ENCODE results near the gene DCST1.

The DCST1 gene

DNA sequence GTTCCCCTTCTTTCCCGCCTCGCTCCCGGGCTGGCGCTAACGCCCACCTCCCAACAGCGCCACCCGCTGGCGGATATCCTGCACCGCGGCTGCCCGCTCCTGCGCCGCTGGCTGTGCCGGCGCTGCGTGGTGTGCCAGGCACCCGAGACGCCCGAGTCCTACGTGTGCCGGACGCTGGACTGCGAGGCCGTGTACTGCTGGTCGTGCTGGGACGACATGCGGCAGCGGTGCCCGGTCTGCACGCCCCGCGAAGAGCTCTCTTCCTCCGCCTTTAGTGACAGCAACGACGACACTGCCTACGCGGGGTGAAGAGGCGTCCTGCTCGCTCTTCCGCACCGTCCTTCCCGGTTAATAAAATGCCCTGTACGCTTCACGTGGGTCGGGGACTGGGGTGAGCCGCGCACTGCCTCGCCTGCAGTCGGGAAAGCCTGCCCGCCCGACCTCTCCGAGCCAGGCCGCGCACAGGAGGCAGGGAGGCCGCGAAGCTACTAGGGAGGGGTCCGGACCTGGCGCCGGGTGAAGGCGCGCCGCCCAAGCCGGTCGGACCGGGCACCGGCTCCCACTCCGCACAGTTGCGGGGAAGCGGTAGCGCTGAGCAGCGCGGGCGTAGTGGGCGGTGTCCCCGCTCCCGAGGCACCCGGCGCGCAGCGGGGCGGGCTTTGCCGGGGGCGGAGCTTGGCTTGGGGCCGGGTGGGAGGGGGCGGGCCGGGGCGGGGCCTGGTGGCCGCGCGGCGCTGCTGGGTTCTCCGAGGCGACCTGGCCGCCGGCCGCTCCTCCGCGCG, 17.1 kb downstream of the DCST1 start, which contains the start of gene ADAM15:
Gene ADAM15 (plus strand): TSS at position 757 of the 782 bp plus-strand sequence. CDS start 71 bp downstream, outside the sequence.
- Histone ChIP-seq H3K27me3 (no peaks in the 10 kb centered on the region; the same call in 1 of the 2 replicates), H3K9me3 (no peaks in the 10 kb centered on the region), H3K4me1 (peaks cover 39% of the 10 kb centered on the region), H3K9ac (peak within 1 kb of the TSS; percentile 85), H3K4me2 (peak within 1 kb of the TSS; percentile 100), H3K4me3 (peak within 1 kb of the TSS; percentile 87), H3K36me3 (peaks cover 20% of the 10 kb centered on the region), H3K27ac (peak within 1 kb of the TSS; percentile 68), H4K20me1 (peaks cover 26% of the 10 kb centered on the region)
- TF ChIP-seq Cebpa-rat (IDR thresholded peaks at IDR 0.05): no peak

DNA sequence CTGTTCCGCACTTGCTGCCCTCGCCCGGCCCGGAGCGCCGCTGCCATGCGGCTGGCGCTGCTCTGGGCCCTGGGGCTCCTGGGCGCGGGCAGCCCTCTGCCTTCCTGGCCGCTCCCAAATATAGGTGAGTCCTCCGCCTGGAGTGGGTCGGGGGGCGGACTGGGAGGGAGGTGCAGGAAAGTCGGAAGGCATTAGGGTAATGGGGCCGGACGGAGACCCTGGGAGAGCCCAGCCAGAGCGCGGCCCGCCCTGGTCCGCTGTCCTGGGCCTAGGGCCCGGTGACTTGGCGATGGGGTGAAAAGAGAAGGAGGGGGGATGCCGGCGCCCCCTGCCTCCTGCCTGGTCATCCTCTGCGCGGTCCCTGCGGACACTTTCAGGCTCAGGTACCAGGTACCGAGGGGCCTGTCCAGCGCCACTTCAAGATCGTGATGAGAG, 17.7 kb downstream of the DCST1 start:
- peak overlapping the region; percentile 68 for H3K27ac ChIP-seq
- H3K27me3 ChIP-seq: no peaks in the 10 kb centered on the region; the same call in 1 of the 2 replicates
- peak overlapping the region; percentile 85 for H3K9ac ChIP-seq
- no peaks in the 10 kb centered on the region for H3K9me3 ChIP-seq
- peak overlapping the region; percentile 87 for H3K4me3 ChIP-seq
- H3K4me1 ChIP-seq: peaks cover 39% of the 10 kb centered on the region
- TF ChIP-seq Cebpa-rat (IDR thresholded peaks at IDR 0.05): no peak
- H3K4me2 ChIP-seq: peak overlapping the region; percentile 100
- peaks cover 26% of the 10 kb centered on the region for H3K36me3 ChIP-seq
- H4K20me1 ChIP-seq: peaks cover 26% of the 10 kb centered on the region

DNA sequence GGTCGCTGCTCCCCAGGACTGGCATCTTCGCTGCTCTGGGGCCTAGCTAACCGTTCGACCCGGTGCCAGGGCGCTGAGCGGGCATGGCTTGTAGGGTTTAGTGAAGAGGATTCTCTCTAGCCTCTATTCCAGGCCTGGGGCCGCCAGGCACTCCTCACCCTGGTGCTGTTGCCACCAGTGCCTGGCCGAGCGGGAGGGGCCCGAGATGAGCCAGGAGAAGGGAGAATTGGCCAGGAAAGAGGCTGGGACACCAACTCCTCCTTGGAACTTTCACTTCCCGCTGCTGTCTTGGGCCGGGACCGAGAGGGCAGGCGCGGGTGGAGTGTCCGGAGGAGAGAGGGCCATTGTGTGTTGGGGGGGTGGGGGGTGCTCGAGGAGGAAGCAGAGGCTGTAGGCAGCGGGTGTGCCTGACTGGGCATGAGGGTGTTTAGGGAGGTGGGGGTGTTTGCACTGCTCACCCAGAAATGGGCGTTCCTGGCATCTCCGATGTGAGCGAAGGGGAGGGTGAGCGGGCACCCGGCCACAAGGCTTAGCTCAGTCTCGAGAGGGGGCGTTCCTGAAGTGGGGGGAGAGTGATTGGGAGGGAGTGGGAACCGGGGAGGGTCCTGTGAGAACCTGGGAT, 18.3 kb downstream of the DCST1 start:
- no peaks in the 10 kb centered on the region for H3K9me3 ChIP-seq
- H3K4me2 ChIP-seq: peak overlapping the region; percentile 100
- peak overlapping the region; percentile 68; the same call in 1 of the 2 replicates for H3K27ac ChIP-seq
- peak overlapping the region; percentile 87 for H3K4me3 ChIP-seq
- TF ChIP-seq Cebpa-rat (IDR thresholded peaks at IDR 0.05): no peak
- H3K9ac ChIP-seq: peak overlapping the region; percentile 85
- H3K36me3 ChIP-seq: peaks cover 31% of the 10 kb centered on the region
- peaks cover 26% of the 10 kb centered on the region for H4K20me1 ChIP-seq
- H3K4me1 ChIP-seq: peaks cover 39% of the 10 kb centered on the region
- no peaks in the 10 kb centered on the region; the same call in 1 of the 2 replicates for H3K27me3 ChIP-seq

DNA sequence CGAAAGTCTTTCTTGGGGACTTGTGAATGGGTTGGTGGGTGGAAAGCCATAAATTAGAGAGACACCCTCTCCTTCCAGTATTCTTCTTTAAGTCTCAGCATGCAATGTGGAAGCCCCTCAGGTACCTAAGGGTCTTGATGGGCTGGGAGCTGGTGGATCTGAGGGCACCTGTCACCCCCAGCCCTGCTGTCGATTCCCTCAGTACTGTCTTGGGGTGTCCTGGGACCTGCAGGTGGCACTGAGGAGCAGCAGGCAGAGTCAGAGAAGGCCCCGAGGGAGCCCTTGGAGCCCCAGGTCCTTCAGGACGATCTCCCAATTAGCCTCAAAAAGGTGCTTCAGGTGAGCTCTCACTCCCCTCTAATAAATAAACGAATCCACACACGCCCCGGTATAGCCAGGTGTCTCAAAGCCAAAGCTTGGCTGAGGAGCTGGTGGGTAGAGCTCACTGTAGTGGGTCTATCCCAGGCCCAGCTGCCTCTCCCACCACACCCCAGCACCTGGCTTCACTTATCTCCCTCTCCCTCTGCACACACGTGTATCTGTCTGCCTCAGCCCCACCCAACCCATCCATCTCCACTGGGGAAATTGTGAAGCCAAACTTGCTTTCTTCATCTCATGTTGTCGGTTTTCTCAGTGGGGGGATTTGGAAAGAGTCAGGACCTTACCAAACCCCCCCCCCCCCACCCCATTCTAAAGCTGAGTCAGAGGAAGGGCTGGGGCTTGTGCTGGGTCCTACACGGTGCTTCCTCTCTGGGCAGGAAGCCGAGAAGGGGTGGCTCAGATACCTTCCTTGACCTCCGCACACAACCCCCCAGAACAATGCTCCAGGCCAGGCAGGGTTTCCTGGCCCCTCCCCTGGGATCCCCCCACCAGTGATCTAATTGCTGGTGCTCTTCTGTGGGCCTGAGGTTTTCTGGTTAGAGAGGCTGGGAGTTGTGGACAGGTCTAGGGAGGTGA, 19.1 kb downstream of the DCST1 start:
- Histone ChIP-seq H4K20me1 (peaks cover 26% of the 10 kb centered on the region), H3K4me1 (peaks cover 39% of the 10 kb centered on the region), H3K36me3 (peaks cover 39% of the 10 kb centered on the region), H3K27me3 (no peaks in the 10 kb centered on the region; the same call in 1 of the 2 replicates), H3K4me3 (peak overlapping the region; percentile 87), H3K4me2 (peak overlapping the region; percentile 100), H3K9me3 (no peaks in the 10 kb centered on the region), H3K27ac (no peak overlapping the region), H3K9ac (peak overlapping the region; percentile 85)
- TF ChIP-seq Cebpa-rat (IDR thresholded peaks at IDR 0.05): no peak

DNA sequence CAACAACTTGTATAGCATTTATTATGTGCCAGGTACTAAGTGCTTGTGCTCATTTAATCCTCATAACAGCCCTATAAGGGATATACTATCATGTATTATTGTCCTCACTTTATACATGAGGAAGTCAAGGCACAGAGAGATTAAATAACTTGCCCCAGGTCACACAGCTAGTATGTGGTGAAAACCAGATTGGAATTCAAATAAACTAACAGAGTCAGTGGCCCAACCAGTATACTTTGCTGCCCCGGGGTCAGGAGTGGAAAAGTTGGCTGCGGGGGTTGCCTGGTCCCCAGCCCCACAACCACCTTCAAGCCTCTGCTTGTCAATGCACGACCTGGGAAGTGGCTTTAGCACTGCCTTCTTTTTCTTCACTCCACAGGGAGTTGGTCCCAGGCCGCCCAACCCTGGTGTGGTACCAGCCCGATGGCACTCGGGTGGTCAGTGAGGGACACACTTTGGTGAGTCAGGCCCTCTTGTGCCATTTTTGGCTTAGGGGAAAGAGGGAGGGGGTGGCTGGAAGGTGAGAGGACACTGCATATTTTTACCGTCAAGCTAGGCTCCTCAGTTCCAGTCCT, 20.0 kb downstream of the DCST1 start:
- H3K27ac ChIP-seq: no peak overlapping the region
- H3K27me3 ChIP-seq: no peaks in the 10 kb centered on the region; the same call in 1 of the 2 replicates
- H3K4me1 ChIP-seq: peaks cover 39% of the 10 kb centered on the region
- no peak for TF ChIP-seq Cebpa-rat (IDR thresholded peaks at IDR 0.05)
- H3K4me3 ChIP-seq: no peak overlapping the region
- H4K20me1 ChIP-seq: peaks cover 26% of the 10 kb centered on the region
- H3K4me2 ChIP-seq: peak overlapping the region; percentile 100
- H3K9me3 ChIP-seq: no peaks in the 10 kb centered on the region
- peaks cover 48% of the 10 kb centered on the region for H3K36me3 ChIP-seq
- 0 out of 2 replicates have a peak overlapping the region, but pooled peaks have one; percentile 50 for H3K9ac ChIP-seq

DNA sequence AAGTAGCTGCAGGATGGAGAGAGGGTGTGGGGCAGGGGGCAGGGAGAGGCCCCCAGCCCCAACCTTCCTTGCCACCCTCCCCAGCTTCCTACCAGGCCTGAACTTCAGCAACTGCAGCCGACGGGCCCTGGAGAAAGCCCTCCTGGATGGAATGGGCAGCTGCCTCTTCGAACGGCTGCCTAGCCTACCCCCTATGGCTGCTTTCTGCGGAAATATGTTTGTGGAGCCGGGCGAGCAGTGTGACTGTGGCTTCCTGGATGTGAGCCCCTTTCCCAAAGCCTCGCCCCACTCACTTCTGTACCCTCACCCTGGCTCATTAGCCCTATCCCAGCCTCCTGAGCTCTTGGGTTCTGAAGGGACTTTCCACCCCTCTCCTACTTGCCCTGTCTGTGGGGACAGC, 23.5 kb downstream of the DCST1 start:
- no peaks in the 10 kb centered on the region for H3K9me3 ChIP-seq
- H3K4me3 ChIP-seq: no peak overlapping the region
- H3K4me1 ChIP-seq: peaks cover 37% of the 10 kb centered on the region
- peaks cover 75% of the 10 kb centered on the region for H3K36me3 ChIP-seq
- TF ChIP-seq Cebpa-rat (IDR thresholded peaks at IDR 0.05): no peak
- peaks cover 38% of the 10 kb centered on the region for H4K20me1 ChIP-seq
- no peaks in the 10 kb centered on the region for H3K27me3 ChIP-seq
- no peak overlapping the region for H3K4me2 ChIP-seq
- H3K27ac ChIP-seq: no peak overlapping the region
- H3K9ac ChIP-seq: no peak overlapping the region

DNA sequence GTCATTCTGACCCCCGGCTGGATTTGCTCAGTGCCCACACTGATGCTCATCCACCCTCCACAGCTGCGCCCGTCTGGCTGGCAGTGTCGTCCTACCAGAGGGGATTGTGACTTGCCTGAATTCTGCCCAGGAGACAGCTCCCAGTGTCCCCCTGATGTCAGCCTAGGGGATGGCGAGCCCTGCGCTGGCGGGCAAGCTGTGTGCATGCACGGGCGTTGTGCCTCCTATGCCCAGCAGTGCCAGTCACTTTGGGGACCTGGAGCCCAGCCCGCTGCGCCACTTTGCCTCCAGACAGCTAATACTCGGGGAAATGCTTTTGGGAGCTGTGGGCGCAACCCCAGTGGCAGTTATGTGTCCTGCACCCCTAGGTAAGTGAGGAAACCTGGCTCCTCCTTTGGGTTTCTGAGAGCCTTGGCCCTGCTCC, 24.2 kb downstream of the DCST1 start:
- Histone ChIP-seq H3K36me3 (peaks cover 75% of the 10 kb centered on the region), H3K27ac (no peak overlapping the region), H3K4me2 (no peak overlapping the region), H3K27me3 (no peaks in the 10 kb centered on the region), H4K20me1 (peaks cover 32% of the 10 kb centered on the region), H3K9ac (no peak overlapping the region), H3K4me1 (peaks cover 35% of the 10 kb centered on the region), H3K9me3 (no peaks in the 10 kb centered on the region), H3K4me3 (no peak overlapping the region)
- TF ChIP-seq Cebpa-rat (IDR thresholded peaks at IDR 0.05): no peak

DNA sequence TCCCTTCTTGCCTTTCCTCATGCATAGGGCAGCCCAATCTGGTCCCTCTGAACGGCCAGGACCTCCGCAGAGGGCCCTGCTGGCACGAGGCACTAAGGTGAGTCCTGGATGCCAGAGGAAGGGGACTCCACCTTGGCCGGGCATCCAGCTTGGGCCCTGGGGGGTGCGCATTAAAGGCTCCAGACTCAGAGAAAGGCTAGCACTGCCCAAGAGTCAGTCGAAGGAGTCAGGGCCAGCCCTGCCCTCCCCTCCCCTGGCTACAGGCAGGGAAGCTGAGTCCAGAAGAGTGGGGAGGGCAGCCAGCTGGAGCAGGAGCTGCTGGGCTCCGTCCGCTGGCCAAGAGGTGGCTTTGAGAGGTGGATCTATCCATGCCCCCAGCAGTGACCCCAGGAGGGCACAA, 27.1 kb downstream of the DCST1 start:
- Histone ChIP-seq H3K9ac (no peak overlapping the region), H4K20me1 (peaks cover 33% of the 10 kb centered on the region), H3K4me3 (no peak overlapping the region), H3K36me3 (peaks cover 55% of the 10 kb centered on the region), H3K4me2 (peak overlapping the region; percentile 92), H3K27ac (no peak overlapping the region), H3K9me3 (no peaks in the 10 kb centered on the region), H3K27me3 (no peaks in the 10 kb centered on the region), H3K4me1 (peaks cover 37% of the 10 kb centered on the region)
- TF ChIP-seq Cebpa-rat (IDR thresholded peaks at IDR 0.05): no peak
